ENCODE results near the gene RBBP4. TPM values are rescaled to one million over a fixed set of nuclear protein-coding genes. Genes with fewer than 3 reads are reported as not detected.

The RBBP4 gene
- 67.8 to 98.9 TPM (median 78.6 TPM) in 5 replicates for total RNA-seq (2022; extraction: Qiagen RNA extraction)

GRCh38 chr1:32650752-32651460 lies at the start of gene RBBP4:
TSS of gene RBBP4 (plus strand) at chr1:32651208. CDS start at chr1:32651307, 99 bp downstream.

DNA sequence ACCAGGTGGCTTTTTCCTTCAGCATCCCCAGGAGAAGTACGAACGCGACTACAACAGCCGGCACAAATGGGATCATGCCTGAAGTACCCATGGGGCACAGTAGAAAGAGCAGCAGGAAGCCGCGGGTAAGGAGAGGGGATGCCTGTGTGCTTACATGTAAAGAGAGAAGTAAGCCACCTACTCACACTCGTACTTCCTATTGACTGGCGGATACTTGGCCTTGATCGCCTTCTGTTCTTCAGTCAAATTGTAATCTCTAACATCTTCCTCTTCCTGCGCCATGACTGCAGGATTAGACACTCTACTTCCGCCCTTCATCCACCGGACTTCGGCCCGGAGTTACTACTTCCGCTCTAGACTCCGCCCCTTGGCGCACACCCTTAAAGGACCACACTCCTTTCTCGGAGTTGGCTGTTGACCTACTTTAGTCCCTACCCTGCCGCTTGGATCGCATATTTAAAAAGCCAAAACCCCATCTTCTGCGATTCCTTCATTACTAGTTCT lies 708 bp upstream of the RBBP4 start, which contains the start of gene ZBTB8OS:
TSS of gene ZBTB8OS (minus strand) at position 303 of the 504 bp plus-strand sequence. CDS start at position 282, 21 bp downstream.

GRCh38 chr1:32702599-32703478 lies 51.8 kb downstream of the RBBP4 start, which contains the start of gene SYNC:
TSS of gene SYNC (minus strand) at chr1:32702770. CDS start at chr1:32702660, 110 bp downstream.

Other genes with a start within 250 kb of the RBBP4 start
- under 0.01 TPM in 1 of 5 replicates, not detected in the others for gene ZBTB8B, start 186.1 kb upstream of the RBBP4 start, total RNA-seq (2022; extraction: Qiagen RNA extraction)
- 3.4 to 4.2 TPM (median 3.6 TPM) in 5 replicates for gene ZBTB8A, start 111.8 kb upstream of the RBBP4 start, total RNA-seq (2022; extraction: Qiagen RNA extraction)
- 29.7 to 56.0 TPM (median 37.5 TPM) in 5 replicates for gene ZBTB8OS, start 658 bp upstream of the RBBP4 start, total RNA-seq (2022; extraction: Qiagen RNA extraction)
- 9.1 to 14.8 TPM (median 12.4 TPM) in 5 replicates for gene SYNC, start 51.6 kb downstream of the RBBP4 start, total RNA-seq (2022; extraction: Qiagen RNA extraction)
- 63.9 to 110 TPM (median 65.3 TPM) in 5 replicates for gene YARS1, start 166.2 kb downstream of the RBBP4 start, total RNA-seq (2022; extraction: Qiagen RNA extraction)
- 14.0 to 15.8 TPM (median 15.3 TPM) in 5 replicates for gene S100PBP, start 166.4 kb downstream of the RBBP4 start, total RNA-seq (2022; extraction: Qiagen RNA extraction)
- 0.42 to 0.77 TPM (median 0.57 TPM) in 5 replicates for gene FNDC5, start 219.7 kb downstream of the RBBP4 start, total RNA-seq (2022; extraction: Qiagen RNA extraction)
- gene HPCA, start 235.3 kb downstream of the RBBP4 start, total RNA-seq (2022; extraction: Qiagen RNA extraction) = 0.29 to 1.0 TPM (median 0.35 TPM) in 5 replicates

Measured in A549 treated with CORT108297 at 1 μM for 4 hours (cell line).